Measurements from ENCODE around the gene LIPJ.

Gene LIPJ

GRCh38 chr10:88592906-88593305 is 6.3 kb downstream of the LIPJ start:
- in situ Hi-C loops (cut with MboI; ENCODE audit: low sequenced_read_pairs): no loop called here

- in situ Hi-C loops (cut with MboI; ENCODE audit: low sequenced_read_pairs): no loop called here
Measured at GRCh38 chr10:88594482-88594881, 7.9 kb downstream of the LIPJ start.

- in situ Hi-C loops (cut with MboI; ENCODE audit: low sequenced_read_pairs): no loop called here
Measured at GRCh38 chr10:88598055-88598454, 11.5 kb downstream of the LIPJ start.

GRCh38 chr10:88608052-88608732 is 21.6 kb downstream of the LIPJ start:
- in situ Hi-C loops (cut with MboI; ENCODE audit: low sequenced_read_pairs): no loop called here

- in situ Hi-C loops (cut with MboI; ENCODE audit: low sequenced_read_pairs): no loop called here
Measured at GRCh38 chr10:88608780-88609179, 22.2 kb downstream of the LIPJ start.

- in situ Hi-C loops (cut with MboI; ENCODE audit: low sequenced_read_pairs): no loop called here
Measured at GRCh38 chr10:88616250-88616977, 29.9 kb downstream of the LIPJ start.

GRCh38 chr10:88617772-88618300 is 31.3 kb downstream of the LIPJ start:
- in situ Hi-C loops (cut with MboI; ENCODE audit: low sequenced_read_pairs): no loop called here

- in situ Hi-C loops (cut with MboI; ENCODE audit: low sequenced_read_pairs): no loop called here
Measured at GRCh38 chr10:88618496-88618895, 31.9 kb downstream of the LIPJ start.

GRCh38 chr10:88620441-88620840 is 33.9 kb downstream of the LIPJ start:
- in situ Hi-C loops (cut with MboI; ENCODE audit: low sequenced_read_pairs): no loop called here

GRCh38 chr10:88623835-88624234 is 37.3 kb downstream of the LIPJ start:
- in situ Hi-C loops (cut with MboI; ENCODE audit: low sequenced_read_pairs): no loop called here

GRCh38 chr10:88624840-88625239 is 38.3 kb downstream of the LIPJ start:
- in situ Hi-C loops (cut with MboI; ENCODE audit: low sequenced_read_pairs): no loop called here

- in situ Hi-C loops (cut with MboI; ENCODE audit: low sequenced_read_pairs): no loop called here
Measured at GRCh38 chr10:88640186-88640585, 53.6 kb downstream of the LIPJ start.

GRCh38 chr10:88642209-88642608 is 55.6 kb downstream of the LIPJ start:
- in situ Hi-C loops (cut with MboI; ENCODE audit: low sequenced_read_pairs): no loop called here

GRCh38 chr10:88642963-88643362 is 56.4 kb downstream of the LIPJ start:
- in situ Hi-C loops (cut with MboI; ENCODE audit: low sequenced_read_pairs): no loop called here

- in situ Hi-C loops (cut with MboI; ENCODE audit: low sequenced_read_pairs): no loop called here
Measured at GRCh38 chr10:88647061-88647615, 60.6 kb downstream of the LIPJ start.

- in situ Hi-C loops (cut with MboI; ENCODE audit: low sequenced_read_pairs): no loop called here
Measured at GRCh38 chr10:88651101-88651551, 64.6 kb downstream of the LIPJ start.

- in situ Hi-C loops (cut with MboI; ENCODE audit: low sequenced_read_pairs): no loop called here
Measured at GRCh38 chr10:88652616-88653015, 66.1 kb downstream of the LIPJ start.

All from HL-60/S4 (cell line).